ENCODE data around the gene SYNJ2. TPM values are rescaled to one million over a fixed set of nuclear protein-coding genes. Genes with fewer than 3 reads are reported as not detected.

SYNJ2 gene
- total RNA-seq, 4 donors from 2014 or later, result 2.6 to 7.5 (median 5.5) TPM

GRCh38 chr6:158028876-158029275 lies 47.2 kb downstream of the SYNJ2 start:
- 94 to 95% methylated on average over 8 of the region's 8 CpGs for WGBS, 2 donors
- DNase-seq (ENCODE audit: low spot score in 2 of 2), result no peak
- no peak overlapping the region for H3K4me3 ChIP-seq (ENCODE audit: low read depth, poor library complexity, severe bottlenecking)
- intact Hi-C loops (cut with DNase I; ENCODE audit: low total_unique reads), result no loop called here
- no peak for TF ChIP-seq POLR2A (IDR thresholded peaks at IDR 0.05)

DNA sequence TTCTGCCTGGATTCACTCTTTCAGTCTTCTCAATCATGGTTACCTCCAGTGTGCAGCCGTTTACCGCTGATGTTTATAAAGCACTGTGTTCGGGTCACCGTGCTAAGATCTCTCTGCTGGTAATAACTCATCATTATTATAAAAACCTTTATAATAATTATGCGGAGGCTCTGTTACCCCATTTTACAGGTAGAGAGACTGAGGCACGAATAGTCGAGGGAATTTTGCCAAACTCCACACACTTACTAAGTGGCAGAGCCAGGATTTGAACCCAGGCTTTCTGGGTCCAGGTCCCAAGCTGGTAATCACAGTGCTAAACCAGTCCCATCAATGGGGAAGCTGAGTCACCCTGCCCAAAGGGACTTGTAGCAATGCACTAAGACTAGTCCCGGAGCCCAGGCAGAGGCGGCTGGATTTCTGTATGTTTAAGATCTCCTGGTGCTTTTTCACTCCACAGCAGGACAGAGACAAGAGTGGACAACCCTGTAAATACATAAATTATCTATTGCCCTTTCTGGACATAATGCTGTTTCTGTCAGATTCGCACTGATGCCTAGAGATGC lies 48.1 kb downstream of the SYNJ2 start:
- no peak for DNase-seq (ENCODE audit: low spot score in 2 of 2)
- intact Hi-C loops (cut with DNase I; ENCODE audit: low total_unique reads), result no loop called here
- 94 to 97% methylated on average over 10 of the region's 10 CpGs for WGBS, 2 donors
- TF ChIP-seq CTCF (IDR thresholded peaks at IDR 0.05) (no peak), POLR2A (IDR thresholded peaks at IDR 0.05) (no peak)
- H3K4me3 ChIP-seq (ENCODE audit: low read depth, poor library complexity, severe bottlenecking), result no peak overlapping the region

DNA sequence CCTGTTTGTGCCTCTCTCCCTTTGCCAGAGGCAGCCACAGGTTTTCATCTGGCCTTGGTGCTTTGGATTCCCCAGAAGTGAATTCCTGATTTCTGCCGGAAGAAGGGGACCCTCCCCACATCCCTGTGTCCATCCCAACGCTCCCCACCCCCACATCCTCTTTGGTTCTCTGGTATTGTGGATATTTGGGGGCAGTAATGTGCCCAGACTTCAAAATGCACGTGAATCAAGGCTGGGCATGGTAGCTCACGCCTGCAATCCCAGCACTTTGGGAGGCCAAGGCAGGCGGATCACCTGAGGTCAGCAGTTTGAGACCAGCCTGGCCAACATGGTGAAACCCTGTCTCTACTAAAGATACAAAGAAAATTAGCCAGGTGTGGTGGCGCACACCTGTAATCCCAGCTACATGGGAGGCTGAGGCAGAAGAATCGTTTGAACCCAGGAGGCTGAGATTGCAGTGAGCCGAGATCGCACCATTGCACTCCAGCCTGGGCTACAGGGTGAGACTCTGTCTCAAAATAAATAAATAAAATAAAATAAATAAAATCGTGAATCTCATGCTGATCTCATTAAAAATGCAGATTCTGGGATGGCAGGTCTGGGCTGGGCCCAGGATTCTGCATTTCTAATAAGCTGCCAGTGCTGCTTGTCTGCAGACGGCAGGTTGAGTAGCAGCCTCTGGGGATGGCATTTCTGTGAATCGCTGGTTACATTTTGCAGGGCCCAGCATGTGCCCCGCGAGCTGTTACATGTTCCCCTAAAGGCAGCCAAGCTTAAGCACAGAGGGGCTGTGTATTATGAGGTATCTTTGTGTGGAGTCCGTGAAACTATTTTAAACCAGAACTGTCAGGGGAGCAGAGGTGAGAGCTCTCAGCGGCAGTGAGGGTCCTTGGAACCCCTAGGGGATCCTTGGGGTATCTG lies 49.0 kb downstream of the SYNJ2 start:
- WGBS, 2 donors, result 79 to 84% methylated on average over 16 of the region's 16 CpGs
- peak in 1 of 2 donors; percentile 56 for DNase-seq (ENCODE audit: low spot score in 2 of 2)
- intact Hi-C loops (cut with DNase I; ENCODE audit: low total_unique reads), result no loop called here

GRCh38 chr6:158031381-158032353 lies 50.0 kb downstream of the SYNJ2 start:
- H3K4me3 ChIP-seq (ENCODE audit: low read depth, poor library complexity, severe bottlenecking), result no peak overlapping the region
- DNase-seq (ENCODE audit: low spot score in 2 of 2), result peak; percentile 74 to 94
- intact Hi-C loops (cut with DNase I; ENCODE audit: low total_unique reads), result no loop called here
- TF ChIP-seq POLR2A (IDR thresholded peaks at IDR 0.05), result no peak
- no peak for TF ChIP-seq CTCF (IDR thresholded peaks at IDR 0.05)
- 49 to 50% methylated on average over 14 to 20 of the region's 20 CpGs for WGBS, 2 donors

More for the DNA sequence above, 49.0 kb downstream of the SYNJ2 start:
- no peak overlapping the region for H3K4me3 ChIP-seq (ENCODE audit: low read depth, poor library complexity, severe bottlenecking)
- TF ChIP-seq POLR2A (IDR thresholded peaks at IDR 0.05), result no peak

GRCh38 chr6:158032354-158032733 lies 50.7 kb downstream of the SYNJ2 start:
- intact Hi-C loops (cut with DNase I; ENCODE audit: low total_unique reads), result no loop called here
- H3K4me3 ChIP-seq (ENCODE audit: low read depth, poor library complexity, severe bottlenecking), result no peak overlapping the region
- TF ChIP-seq CTCF (IDR thresholded peaks at IDR 0.05) (no peak), POLR2A (IDR thresholded peaks at IDR 0.05) (no peak)
- 92 to 93% methylated on average over 9 of the region's 9 CpGs for WGBS, 2 donors
- DNase-seq (ENCODE audit: low spot score in 2 of 2), result no peak

- peak in 1 of 2 donors; percentile 81 for DNase-seq (ENCODE audit: low spot score in 2 of 2)
- TF ChIP-seq POLR2A (IDR thresholded peaks at IDR 0.05) (no peak), CTCF (IDR thresholded peaks at IDR 0.05) (no peak)
- WGBS, 2 donors, result 94% methylated on average over 26 to 30 of the region's 30 CpGs
- intact Hi-C loops (cut with DNase I; ENCODE audit: low total_unique reads), result no loop called here
- no peak overlapping the region for H3K4me3 ChIP-seq (ENCODE audit: low read depth, poor library complexity, severe bottlenecking)
Measured at GRCh38 chr6:158033077-158033750, 51.6 kb downstream of the SYNJ2 start.
